ENCODE measurements around the gene HDX. TPM values are rescaled to one million over a fixed set of nuclear protein-coding genes. Genes with fewer than 3 reads are reported as not detected.

Gene HDX
- total and polyA plus RNA-seq, 2 donors (not counting 1 experiment from before 2014, with no cell fraction given), result 4.5 to 4.8 TPM

DNA sequence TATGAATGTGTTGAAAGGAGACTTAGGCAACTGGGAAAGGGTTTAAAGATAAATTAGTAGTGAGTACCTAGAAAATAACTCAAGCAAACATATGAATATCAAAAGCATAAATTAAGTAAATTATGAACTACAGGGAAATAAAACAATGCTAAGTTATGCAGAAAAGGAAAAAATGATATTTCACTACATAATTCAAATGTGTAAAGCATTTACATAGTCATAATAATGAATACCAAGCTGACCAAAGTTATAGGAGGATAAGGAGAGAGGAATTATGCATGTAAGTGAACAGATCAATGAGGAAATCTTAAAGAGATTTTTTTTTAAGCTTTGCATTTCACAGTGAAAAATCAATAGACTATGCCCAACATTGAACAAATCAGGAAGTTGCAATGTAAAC is 145.0 kb downstream of the HDX start:
- no peak overlapping the region for H3K4me3 ChIP-seq (replicated peaks in 1 of 4; ENCODE audit: control extremely low read depth in 1 of 4, insufficient read depth in 1 of 4, low read depth in 3 of 4, low read length in 4 of 4)
- no peak for DNase-seq (ENCODE audit: low read depth in 2 of 2)
- no peaks in the 10 kb centered on the region for H3K4me1 ChIP-seq (ENCODE audit: control insufficient read depth, extremely low read depth, insufficient read depth, low read length)
- H3K36me3 ChIP-seq (ENCODE audit: control insufficient read depth, insufficient read depth, low read length), result no peaks in the 10 kb centered on the region
- no peak overlapping the region for H2AFZ ChIP-seq (ENCODE audit: low read length)
- H3K79me2 ChIP-seq (ENCODE audit: control insufficient read depth, insufficient read depth, low read length), result no peaks in the 10 kb centered on the region
- H3K9me3 ChIP-seq (ENCODE audit: control insufficient read depth, insufficient read depth, low read depth, low read length), result no peaks in the 10 kb centered on the region
- H3K27ac ChIP-seq (ENCODE audit: insufficient read depth, low read length), result no peak overlapping the region
- no peaks in the 10 kb centered on the region for H3K27me3 ChIP-seq (ENCODE audit: control insufficient read depth, insufficient read depth, low read length)
- H3K9ac ChIP-seq (ENCODE audit: insufficient read depth, low read length), result no peak overlapping the region
- no peaks in the 10 kb centered on the region for H4K20me1 ChIP-seq (ENCODE audit: control insufficient read depth, extremely low read depth, insufficient read depth, low read length)
- no peak for TF ChIP-seq EZH2 (IDR thresholded peaks at IDR 0.05; ENCODE audit: low read length, missing control alignments)
- H3K4me2 ChIP-seq (ENCODE audit: extremely low read depth, insufficient read depth, low read length), result no peak overlapping the region

DNA sequence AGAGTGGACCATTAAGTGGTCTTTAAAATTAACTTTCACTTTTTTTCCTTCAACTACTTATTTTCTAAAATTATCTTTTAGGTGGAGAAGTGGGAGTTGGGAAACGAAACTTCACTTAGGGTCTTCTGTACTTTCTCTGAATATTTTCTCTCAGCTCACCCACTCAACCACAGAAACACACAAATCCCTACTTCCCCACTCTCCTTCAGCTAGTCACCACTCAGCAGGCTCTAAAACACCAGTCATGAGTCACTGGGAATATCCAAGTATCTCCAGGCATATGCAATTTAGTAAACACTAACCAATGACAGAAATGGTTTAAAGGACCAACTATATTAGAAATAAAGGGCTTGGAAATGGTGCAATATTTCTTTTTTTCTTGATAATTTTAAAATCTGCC is 161.3 kb downstream of the HDX start:
- DNase-seq (ENCODE audit: low read depth in 2 of 2), result peak in 1 of 2 donors; percentile 61
- Histone ChIP-seq H3K4me2 (ENCODE audit: extremely low read depth, insufficient read depth, low read length) (no peak overlapping the region), H3K4me1 (ENCODE audit: control insufficient read depth, extremely low read depth, insufficient read depth, low read length) (no peaks in the 10 kb centered on the region), H3K27ac (ENCODE audit: insufficient read depth, low read length) (no peak overlapping the region), H3K36me3 (ENCODE audit: control insufficient read depth, insufficient read depth, low read length) (no peaks in the 10 kb centered on the region), H3K9me3 (ENCODE audit: control insufficient read depth, insufficient read depth, low read depth, low read length) (no peaks in the 10 kb centered on the region), H3K27me3 (ENCODE audit: control insufficient read depth, insufficient read depth, low read length) (no peaks in the 10 kb centered on the region), H3K9ac (ENCODE audit: insufficient read depth, low read length) (no peak overlapping the region), H3K79me2 (ENCODE audit: control insufficient read depth, insufficient read depth, low read length) (no peaks in the 10 kb centered on the region), H3K4me3 (replicated peaks in 1 of 4; ENCODE audit: control extremely low read depth in 1 of 4, insufficient read depth in 1 of 4, low read depth in 3 of 4, low read length in 4 of 4) (no peak overlapping the region), H2AFZ (ENCODE audit: low read length) (no peak overlapping the region), H4K20me1 (ENCODE audit: control insufficient read depth, extremely low read depth, insufficient read depth, low read length) (no peaks in the 10 kb centered on the region)
- TF ChIP-seq EZH2 (IDR thresholded peaks at IDR 0.05; ENCODE audit: low read length, missing control alignments), result no peak
- TF ChIP-seq, protein P1, sequence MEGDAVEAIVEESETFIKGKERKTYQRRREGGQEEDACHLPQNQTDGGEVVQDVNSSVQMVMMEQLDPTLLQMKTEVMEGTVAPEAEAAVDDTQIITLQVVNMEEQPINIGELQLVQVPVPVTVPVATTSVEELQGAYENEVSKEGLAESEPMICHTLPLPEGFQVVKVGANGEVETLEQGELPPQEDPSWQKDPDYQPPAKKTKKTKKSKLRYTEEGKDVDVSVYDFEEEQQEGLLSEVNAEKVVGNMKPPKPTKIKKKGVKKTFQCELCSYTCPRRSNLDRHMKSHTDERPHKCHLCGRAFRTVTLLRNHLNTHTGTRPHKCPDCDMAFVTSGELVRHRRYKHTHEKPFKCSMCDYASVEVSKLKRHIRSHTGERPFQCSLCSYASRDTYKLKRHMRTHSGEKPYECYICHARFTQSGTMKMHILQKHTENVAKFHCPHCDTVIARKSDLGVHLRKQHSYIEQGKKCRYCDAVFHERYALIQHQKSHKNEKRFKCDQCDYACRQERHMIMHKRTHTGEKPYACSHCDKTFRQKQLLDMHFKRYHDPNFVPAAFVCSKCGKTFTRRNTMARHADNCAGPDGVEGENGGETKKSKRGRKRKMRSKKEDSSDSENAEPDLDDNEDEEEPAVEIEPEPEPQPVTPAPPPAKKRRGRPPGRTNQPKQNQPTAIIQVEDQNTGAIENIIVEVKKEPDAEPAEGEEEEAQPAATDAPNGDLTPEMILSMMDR (conservative IDR thresholded peaks at IDR 0.05 in 1 of 2, IDR thresholded peaks at IDR 0.05 in 1 of 2; ENCODE audit: low read depth in 1 of 2, low read length in 2 of 2), result no peak

DNA sequence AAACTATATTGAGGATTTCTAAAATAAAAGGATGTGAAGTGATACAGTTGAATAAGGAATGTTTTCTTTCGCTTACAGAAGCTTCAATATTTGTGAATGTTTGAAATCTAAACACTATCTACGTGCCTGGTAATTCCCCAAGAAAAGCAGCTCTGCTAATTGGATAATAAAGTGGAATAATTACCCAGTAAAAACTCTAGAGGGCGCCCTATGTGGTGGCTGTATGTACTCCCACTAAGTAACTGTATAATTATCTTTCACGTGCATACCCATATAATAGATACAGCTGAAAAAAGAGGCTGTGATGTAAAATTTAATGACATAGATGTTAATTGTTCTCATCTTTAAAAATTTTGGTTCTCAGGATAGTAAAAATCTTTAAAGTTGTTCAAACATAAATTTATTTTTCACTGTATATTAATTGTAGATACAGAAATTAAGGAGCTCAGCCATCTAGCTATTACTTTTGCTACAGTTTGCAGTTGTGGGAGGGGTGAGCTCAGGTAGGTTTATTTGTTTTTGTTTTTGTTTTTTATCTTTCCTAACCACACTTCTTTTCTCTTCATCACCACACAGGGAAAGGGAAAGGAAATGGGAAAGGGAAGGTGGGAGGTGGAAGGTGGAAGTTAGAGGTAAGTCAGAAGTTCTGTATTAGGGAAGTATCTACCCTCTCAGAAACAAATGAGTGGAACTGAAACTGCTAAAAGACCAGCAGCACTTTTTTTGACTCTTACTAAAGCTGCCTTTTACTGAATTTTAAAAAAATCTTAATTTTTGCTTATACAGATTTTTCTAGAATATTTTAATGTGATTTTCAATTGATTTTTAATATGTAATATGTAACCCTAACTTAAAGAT is 162.5 kb downstream of the HDX start:
- DNase-seq (ENCODE audit: low read depth in 2 of 2), result peak in 1 of 2 donors; percentile 40
- Histone ChIP-seq H2AFZ (ENCODE audit: low read length) (no peak overlapping the region), H3K4me2 (ENCODE audit: extremely low read depth, insufficient read depth, low read length) (no peak overlapping the region), H3K9me3 (ENCODE audit: control insufficient read depth, insufficient read depth, low read depth, low read length) (no peaks in the 10 kb centered on the region), H3K79me2 (ENCODE audit: control insufficient read depth, insufficient read depth, low read length) (no peaks in the 10 kb centered on the region), H3K9ac (ENCODE audit: insufficient read depth, low read length) (no peak overlapping the region), H3K4me3 (replicated peaks in 1 of 4; ENCODE audit: control extremely low read depth in 1 of 4, insufficient read depth in 1 of 4, low read depth in 3 of 4, low read length in 4 of 4) (no peak overlapping the region), H4K20me1 (ENCODE audit: control insufficient read depth, extremely low read depth, insufficient read depth, low read length) (no peaks in the 10 kb centered on the region), H3K36me3 (ENCODE audit: control insufficient read depth, insufficient read depth, low read length) (no peaks in the 10 kb centered on the region), H3K27ac (ENCODE audit: insufficient read depth, low read length) (no peak overlapping the region), H3K27me3 (ENCODE audit: control insufficient read depth, insufficient read depth, low read length) (no peaks in the 10 kb centered on the region), H3K4me1 (ENCODE audit: control insufficient read depth, extremely low read depth, insufficient read depth, low read length) (no peaks in the 10 kb centered on the region)
- TF ChIP-seq, protein P1 (conservative IDR thresholded peaks at IDR 0.05 in 1 of 2, IDR thresholded peaks at IDR 0.05 in 1 of 2; ENCODE audit: low read depth in 1 of 2, low read length in 2 of 2), result peak; percentile 39 to 56
- TF ChIP-seq EZH2 (IDR thresholded peaks at IDR 0.05; ENCODE audit: low read length, missing control alignments), result no peak
